Activated CD8-positive, alpha-beta memory T cell treated with anti-CD3 and anti-CD28 coated beads for 4 hours (primary cell): Measurements from ENCODE around the gene SPRR2A.
"Not testable (repeated sequence)": the region's sequence is repeated elsewhere in the genome, so short reads cannot be mapped to it uniquely, and the experiment has no call there.

Source experiments
- DNase-seq, 2 donors: peaks; one replicate each; pipeline ENCODE4 v3.0.0-alpha.2; 2020; ENCODE audit warnings: low read depth in 2 of 2

SPRR2A gene

GRCh38 chr1:153057375-153057774 is at the start of gene SPRR2A:
Gene SPRR2A (minus strand): TSS chr1:153057512. CDS start chr1:153056735, 777 bp downstream.
- no peak for DNase-seq

- no peak for DNase-seq
These were observed 42.9 kb upstream of the SPRR2A start for GRCh38 chr1:153100245-153100644.

GRCh38 chr1:153099461-153100045 is 42.2 kb upstream of the SPRR2A start:
- DNase-seq = no peak

GRCh38 chr1:153095764-153096163 is 38.5 kb upstream of the SPRR2A start:
- no peak for DNase-seq

- DNase-seq = no peak
These were observed 37.1 kb upstream of the SPRR2A start, which contains the start of gene SPRR2E for GRCh38 chr1:153094426-153094825. Gene SPRR2E (minus strand): TSS chr1:153094526. CDS start chr1:153093751, 775 bp downstream.

GRCh38 chr1:153087652-153088051 is 30.3 kb upstream of the SPRR2A start:
- no peak for DNase-seq

- no peak for DNase-seq
These were observed 24.4 kb upstream of the SPRR2A start for GRCh38 chr1:153081736-153082135.

GRCh38 chr1:153072806-153073726 is 15.8 kb upstream of the SPRR2A start:
- no peak for DNase-seq

- DNase-seq = no peak
These were observed 14.2 kb upstream of the SPRR2A start, which contains the start of gene SPRR2B for GRCh38 chr1:153071511-153071910. Gene SPRR2B (minus strand): TSS chr1:153071611. CDS start chr1:153070839, 772 bp downstream.

- no peak for DNase-seq
These were observed 12.9 kb upstream of the SPRR2A start for GRCh38 chr1:153070243-153070642.

GRCh38 chr1:153058826-153059784 is 1.8 kb upstream of the SPRR2A start:
- no peak for DNase-seq

GRCh38 chr1:153058154-153058553 is 842 bp upstream of the SPRR2A start:
- DNase-seq = no peak

GRCh38 chr1:153056111-153056510 is 1.2 kb downstream of the SPRR2A start:
- DNase-seq = not testable (repeated sequence)

- DNase-seq = no peak
These were observed 8.1 kb downstream of the SPRR2A start for GRCh38 chr1:153049211-153049610.

GRCh38 chr1:153040950-153041631 is 16.2 kb downstream of the SPRR2A start, which contains the start of gene SPRR2D:
Gene SPRR2D (minus strand): TSS chr1:153041120. CDS start chr1:153040346, 774 bp downstream.
- no peak for DNase-seq

GRCh38 chr1:153035211-153035610 is 22.1 kb downstream of the SPRR2A start:
- no peak for DNase-seq

- no peak for DNase-seq
These were observed 24.5 kb downstream of the SPRR2A start for GRCh38 chr1:153032677-153033308.

- DNase-seq = no peak
These were observed 25.2 kb downstream of the SPRR2A start for GRCh38 chr1:153032073-153032472.

- DNase-seq = no peak
These were observed 26.4 kb downstream of the SPRR2A start, which contains the start of gene SPRR1B for GRCh38 chr1:153030895-153031294. Gene SPRR1B (plus strand): TSS chr1:153031203. CDS start chr1:153032346, 1,143 bp downstream.

GRCh38 chr1:153028766-153029165 is 28.5 kb downstream of the SPRR2A start:
- no peak for DNase-seq
